SK-N-MC (cell line): ENCODE measurements around the gene RNPC3.
"Not testable (repeated sequence)": the region's sequence is repeated elsewhere in the genome, so short reads cannot be mapped to it uniquely, and the experiment has no call there.

ENCODE experiments used
- DNase-seq: peaks from one replicate; pipeline ENCODE4 v3.0.0-alpha.2; 2011; ENCODE audit warnings: low read depth, low spot score
- H3K27ac ChIP-seq: fragments of 200-600 bp; sonication (generic); 2 replicates; pipeline ENCODE4 v1.5.1; 2016; ENCODE audit warnings: mixed run types
- H3K36me3 ChIP-seq: fragments of 200-600 bp; sonication (generic); 2 replicates; pipeline ENCODE4 v1.6.1; 2017; ENCODE audit warnings: antibody characterized with exemption, low read length, mixed read lengths; ENCODE audit not compliant: insufficient read depth
- H3K4me3 ChIP-seq: fragments of 200-600 bp; sonication (generic); 2 replicates; pipeline ENCODE4 v1.5.1; 2016
- H3K9ac ChIP-seq: fragments of 200-600 bp; sonication (generic); 2 replicates; pipeline ENCODE4 v1.8.0; 2017; ENCODE audit warnings: mixed run types, mixed read lengths; ENCODE audit not compliant: insufficient read length
- H3K9me3 ChIP-seq: fragments of 200-600 bp; sonication (generic); 2 replicates; pipeline ENCODE4 v1.6.1; 2017; ENCODE audit warnings: low read depth, mild to moderate bottlenecking, antibody characterized with exemption, low read length, moderate library complexity, mixed read lengths
- EZH2 ChIP-seq: fragments of 200-600 bp; sonication (generic); IDR thresholded peaks from one replicate; pipeline ENCODE4 v1.6.1; 2017; ENCODE audit warnings: antibody characterized with exemption
- FOXP2 ChIP-seq: optimal IDR thresholded peaks from 2 replicates; pipeline ENCODE3; 2011; ENCODE audit warnings: mild to moderate bottlenecking, moderate library complexity; ENCODE audit not compliant: insufficient read depth; ENCODE audit errors: extremely low read length, control extremely low read depth
- POLR2AphosphoS5 ChIP-seq: IDR thresholded peaks from 2 replicates; pipeline ENCODE4 v1.6.1; 2012; ENCODE audit warnings: mild to moderate bottlenecking, low read depth, low read length, borderline replicate concordance

Gene RNPC3

DNA sequence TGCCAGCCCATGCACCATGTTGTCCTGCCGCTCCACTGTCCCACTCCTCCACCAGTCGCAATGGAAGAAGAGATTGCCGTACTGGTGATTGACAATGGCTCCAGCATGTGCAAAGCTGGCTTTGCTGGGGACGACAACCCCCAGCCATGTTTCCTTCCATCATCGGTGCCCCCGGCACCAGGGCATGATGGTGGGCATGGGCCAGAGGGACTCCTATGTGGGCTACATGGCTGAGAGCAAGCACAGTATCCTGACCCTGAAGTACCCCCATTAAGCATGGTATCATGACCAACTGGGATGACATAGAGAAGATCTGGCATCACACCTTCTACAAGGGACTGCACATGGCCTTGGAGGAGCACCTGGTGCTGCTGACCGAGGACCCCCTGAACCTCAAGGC, 44.0 kb downstream of the RNPC3 start:
- H3K36me3 ChIP-seq: no peaks in the 10 kb centered on the region
- no peak for DNase-seq
- H3K27ac ChIP-seq: no peak overlapping the region
- H3K4me3 ChIP-seq: no peak overlapping the region
- no peak overlapping the region for H3K9ac ChIP-seq
- no peak for TF ChIP-seq FOXP2
- TF ChIP-seq EZH2: no peak
- TF ChIP-seq POLR2AphosphoS5: no peak
- H3K9me3 ChIP-seq: no peaks in the 10 kb centered on the region

DNA sequence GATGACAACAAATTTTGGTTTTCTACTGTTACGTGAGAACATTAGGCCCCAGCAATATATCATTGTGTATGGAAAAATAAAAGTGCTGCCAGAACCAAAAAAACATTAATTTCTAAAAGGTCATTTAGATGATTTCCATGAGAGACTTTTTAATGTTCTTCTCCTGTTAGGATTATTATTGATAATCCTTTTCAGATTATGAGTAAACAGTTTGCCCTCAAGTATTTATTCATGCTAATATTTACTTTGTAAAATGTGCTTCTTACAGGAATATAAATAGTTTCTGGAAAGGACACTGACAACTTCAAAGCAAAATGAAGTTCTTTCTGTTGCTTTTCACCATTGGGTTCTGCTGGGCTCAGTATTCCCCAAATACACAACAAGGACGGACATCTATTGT, 45.8 kb downstream of the RNPC3 start, which contains the start of gene AMY2B:
Gene AMY2B (plus strand): TSS at position 301 of the 400 bp plus-strand sequence. CDS start 14 bp downstream, at position 315.
- H3K36me3 ChIP-seq, H3K4me3 ChIP-seq, DNase-seq, H3K9me3 ChIP-seq, H3K27ac ChIP-seq, H3K9ac ChIP-seq: not testable (repeated sequence)

DNA sequence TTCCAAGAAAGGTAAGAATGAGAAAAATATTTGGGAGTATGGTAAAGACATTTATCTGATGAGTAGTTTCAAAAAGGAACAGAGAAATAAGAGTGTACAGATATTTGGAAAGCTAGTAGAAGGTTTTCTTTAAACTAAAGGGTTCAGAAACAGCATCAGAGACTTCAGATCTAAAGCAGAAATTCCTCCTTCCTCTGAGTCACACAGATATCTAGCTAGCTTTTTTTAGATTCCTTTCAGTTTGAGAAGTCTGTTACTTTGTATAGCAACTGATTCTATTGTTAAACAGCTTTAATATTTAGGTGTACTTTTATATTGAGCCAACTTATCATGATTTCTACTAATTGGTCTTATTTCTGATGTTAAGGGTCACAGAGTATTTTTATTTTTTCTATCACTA, 50.6 kb downstream of the RNPC3 start:
- Histone ChIP-seq H3K4me3 (no peak overlapping the region), H3K27ac (no peak overlapping the region)
- TF ChIP-seq FOXP2 (no peak), POLR2AphosphoS5 (no peak), EZH2 (no peak)

DNA sequence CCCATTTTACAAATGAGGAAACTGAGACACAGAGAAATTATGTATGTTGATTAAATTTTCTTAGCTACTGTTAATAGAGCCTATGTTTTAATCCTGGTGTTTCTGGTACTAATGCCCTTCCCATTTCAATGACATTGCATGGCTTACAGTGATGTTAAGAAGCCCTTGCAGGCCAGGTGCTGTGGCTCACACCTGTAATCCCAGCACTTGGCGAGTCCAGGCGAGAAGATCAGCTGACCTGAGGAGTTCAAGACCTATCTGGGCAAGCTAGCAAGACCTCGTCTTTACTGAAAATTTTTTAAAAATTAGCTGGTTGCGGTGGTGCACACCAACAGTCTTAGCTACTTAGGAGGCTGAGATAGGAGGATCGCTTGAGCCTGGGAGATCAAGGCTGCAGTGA, 51.3 kb downstream of the RNPC3 start:
- H3K27ac ChIP-seq, H3K9me3 ChIP-seq, H3K9ac ChIP-seq, H3K36me3 ChIP-seq, H3K4me3 ChIP-seq, DNase-seq: not testable (repeated sequence)

More for the DNA sequence above, 50.6 kb downstream of the RNPC3 start:
- Histone ChIP-seq H3K36me3 (no peaks in the 10 kb centered on the region), H3K9me3 (no peaks in the 10 kb centered on the region), H3K9ac (no peak overlapping the region)
- DNase-seq: no peak

DNA sequence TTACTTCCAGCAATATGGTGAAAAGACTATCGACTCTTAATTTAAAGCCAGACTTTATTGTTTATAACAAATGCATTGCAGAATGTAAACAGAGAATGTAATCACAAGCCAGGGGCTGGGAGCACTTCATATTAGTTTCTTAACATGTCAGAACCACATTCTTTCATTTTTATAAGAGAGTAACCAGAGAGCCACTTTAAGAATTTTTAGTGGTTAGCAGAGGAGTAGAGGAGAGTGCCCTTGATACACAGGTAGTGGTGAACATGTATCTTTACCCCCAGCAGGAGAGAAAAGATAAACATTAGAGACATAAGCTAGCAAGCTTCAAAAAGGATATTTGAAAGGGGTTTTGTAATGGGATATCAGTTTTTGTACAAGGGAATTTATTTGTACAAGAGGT, 57.0 kb downstream of the RNPC3 start:
- no peak for DNase-seq
- 0 out of 2 replicates have a peak, but pooled peaks cover under 1% of the 10 kb centered on the region for H3K9me3 ChIP-seq

DNA sequence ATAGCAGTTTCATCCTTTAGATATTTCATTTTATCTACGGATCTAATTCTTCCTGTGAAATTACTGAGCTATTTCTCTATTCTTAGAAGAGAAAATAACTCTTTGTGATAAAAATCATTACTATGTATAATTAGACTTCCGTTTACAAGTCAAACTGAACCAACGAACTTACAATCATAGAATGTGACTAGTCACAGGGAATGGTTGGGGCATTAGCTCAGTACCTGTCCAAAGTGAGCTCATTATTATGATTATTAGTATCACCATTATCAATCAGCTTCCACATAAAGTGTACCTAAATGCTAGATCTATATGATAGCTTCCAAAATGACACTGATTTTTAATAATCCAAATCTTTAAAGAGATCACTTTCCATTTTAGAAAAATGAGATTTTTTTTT, 58.4 kb downstream of the RNPC3 start:
- H3K9me3 ChIP-seq: 0 out of 2 replicates have a peak, but pooled peaks cover 3% of the 10 kb centered on the region
- TF ChIP-seq FOXP2: no peak
- TF ChIP-seq POLR2AphosphoS5: no peak
- TF ChIP-seq EZH2: no peak
- H3K27ac ChIP-seq: no peak overlapping the region
- H3K4me3 ChIP-seq: no peak overlapping the region
- H3K9ac ChIP-seq: no peak overlapping the region
- no peaks in the 10 kb centered on the region for H3K36me3 ChIP-seq
- DNase-seq: no peak

More for the DNA sequence above, 57.0 kb downstream of the RNPC3 start:
- no peak overlapping the region for H3K9ac ChIP-seq
- H3K36me3 ChIP-seq: no peaks in the 10 kb centered on the region
- H3K27ac ChIP-seq: no peak overlapping the region
- TF ChIP-seq FOXP2 (no peak), POLR2AphosphoS5 (no peak), EZH2 (no peak)
- H3K4me3 ChIP-seq: no peak overlapping the region

DNA sequence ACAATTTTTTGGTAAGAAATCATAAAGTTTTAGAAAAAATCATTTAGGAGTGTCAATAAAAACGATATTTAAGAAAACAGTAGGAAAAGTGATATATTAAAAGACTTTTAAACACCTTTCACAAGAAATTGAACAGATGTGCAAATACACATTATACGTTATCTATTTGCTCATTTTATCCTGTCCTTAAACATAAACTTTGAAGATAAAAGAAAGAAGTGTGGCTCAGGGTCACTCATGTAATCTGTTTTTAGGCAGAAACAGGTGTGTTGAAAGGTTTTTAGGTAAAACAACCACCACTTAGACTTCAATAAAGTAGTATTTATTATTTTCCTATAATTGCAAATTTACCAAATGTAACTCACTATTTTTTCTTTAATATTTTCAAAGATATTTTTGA, 59.0 kb downstream of the RNPC3 start:
- no peak overlapping the region for H3K27ac ChIP-seq
- TF ChIP-seq EZH2 (no peak), POLR2AphosphoS5 (no peak), FOXP2 (no peak)

DNA sequence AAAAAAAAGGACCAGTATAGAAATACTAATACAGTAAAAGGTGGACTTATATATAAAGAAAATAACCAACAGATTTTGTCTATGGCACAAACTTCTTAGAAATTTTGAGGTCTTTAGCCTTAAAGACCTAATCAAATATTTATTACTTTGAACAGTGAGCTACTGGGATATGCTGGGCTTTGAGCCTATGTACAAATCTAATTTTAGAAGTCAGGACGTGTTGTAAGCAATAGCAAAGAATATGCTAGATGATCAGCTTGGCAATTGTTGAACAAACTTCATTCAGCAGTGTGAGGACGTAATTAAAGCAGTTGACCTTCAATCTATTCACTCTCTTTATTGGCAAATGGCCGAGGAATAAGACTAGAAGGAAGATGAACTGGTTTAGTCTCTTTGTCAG, 77.2 kb downstream of the RNPC3 start:
- H3K27ac ChIP-seq, H3K9me3 ChIP-seq, H3K9ac ChIP-seq, H3K36me3 ChIP-seq, DNase-seq, H3K4me3 ChIP-seq: not testable (repeated sequence)

More for the DNA sequence above, 59.0 kb downstream of the RNPC3 start:
- H3K36me3 ChIP-seq: no peaks in the 10 kb centered on the region
- H3K9me3 ChIP-seq: 0 out of 2 replicates have a peak, but pooled peaks cover 3% of the 10 kb centered on the region
- no peak for DNase-seq
- H3K4me3 ChIP-seq: no peak overlapping the region
- no peak overlapping the region for H3K9ac ChIP-seq
